ENCODE results near the gene AP3S1.

The AP3S1 gene

GRCh38 chr5:115796656-115797055 lies 45.1 kb upstream of the AP3S1 start:
- ChIA-PET CTCF (no interaction called here), POLR2A (no interaction called here)
- Histone ChIP-seq H3K36me3 (ENCODE audit: control insufficient read depth in 2 of 2, insufficient read depth in 1 of 2, low read length in 2 of 2) (no peaks in the 10 kb centered on the region), H3K27ac (ENCODE audit: extremely low read depth, low read depth, low read length) (no peak overlapping the region), H3K4me1 (ENCODE audit: control insufficient read depth, insufficient read depth, low read length) (no peaks in the 10 kb centered on the region), H3K4me3 (ENCODE audit: low read depth, low read length) (no peak overlapping the region), H3K9me3 (ENCODE audit: control insufficient read depth, insufficient read depth, low read depth, low read length) (no peaks in the 10 kb centered on the region)
- no peak for TF ChIP-seq ZNF544 (tag by site-specific recombination; IDR thresholded peaks at IDR 0.05)
- TF ChIP-seq OSR2 (tag by site-specific recombination; IDR thresholded peaks at IDR 0.05): no peak
- no peak for TF ChIP-seq ZBTB10 (tag by site-specific recombination; IDR thresholded peaks at IDR 0.05)
- TF ChIP-seq ZNF596 (tag by site-specific recombination; IDR thresholded peaks at IDR 0.05): no peak
- no peak for TF ChIP-seq ZNF76 (tag by site-specific recombination; IDR thresholded peaks at IDR 0.05; ENCODE audit: borderline replicate concordance, low read depth)
- TF ChIP-seq ZNF184 (tag by site-specific recombination; IDR thresholded peaks at IDR 0.05): no peak
- TF ChIP-seq BCL11A (tag by site-specific recombination; IDR thresholded peaks at IDR 0.05; ENCODE audit: low read depth): no peak
- TF ChIP-seq ZNF140 (tag by site-specific recombination; IDR thresholded peaks at IDR 0.05): no peak
- no peak for TF ChIP-seq SETDB1 (IDR thresholded peaks at IDR 0.05; ENCODE audit: insufficient read length, low read length)
- TF ChIP-seq ZNF174 (tag by site-specific recombination; IDR thresholded peaks at IDR 0.05): no peak
- no peak for TF ChIP-seq HOXD13 (CRISPR knock-in tag; IDR thresholded peaks at IDR 0.05; ENCODE audit: borderline replicate concordance)
- no peak for TF ChIP-seq ZNF707 (tag by site-specific recombination; IDR thresholded peaks at IDR 0.05)
- no peak for TF ChIP-seq ZNF155 (tag by site-specific recombination; IDR thresholded peaks at IDR 0.05)
- no peak for TF ChIP-seq PRDM4 (tag by site-specific recombination; IDR thresholded peaks at IDR 0.05)
- no peak for TF ChIP-seq ZEB2 (tag by site-specific recombination; IDR thresholded peaks at IDR 0.05)
- no peak for TF ChIP-seq ZNF280C (tag by site-specific recombination; IDR thresholded peaks at IDR 0.05)
- no peak for TF ChIP-seq ZNF311 (tag by site-specific recombination; IDR thresholded peaks at IDR 0.05; ENCODE audit: borderline replicate concordance)
- TF ChIP-seq ZBTB49 (tag by site-specific recombination; IDR thresholded peaks at IDR 0.05; ENCODE audit: low read depth): no peak

Data from HEK293 (cell line).